Activated CD8-positive, alpha-beta T cell treated with anti-CD3 and anti-CD28 coated beads for 36 hours (primary cell): ENCODE results near the gene ATP2C2. TPM values are rescaled to one million over a fixed set of nuclear protein-coding genes. Genes with fewer than 3 reads are reported as not detected.

Experiments
- ATAC-seq: fragments of 200-7000 bp; cut with Tn5 transposase; one replicate; pipeline ENCODE4 v1.10.0; 2021; ENCODE audit warnings: mild to moderate bottlenecking, moderate library complexity
- CTCF ChIA-PET: fragments of 350-600 bp; sonication (Branson Sonifier 250); formaldehyde crosslinking; loops from one replicate; lab custom pipeline; 2021; ENCODE audit warnings: antibody characterized with exemption; lab: Charles Lee
- POLR2A ChIA-PET: fragments of 350-600 bp; sonication (Branson Sonifier 250); formaldehyde crosslinking; loops from one replicate; lab custom pipeline; 2021; ENCODE audit warnings: antibody characterized with exemption; lab: Charles Lee
- DNase-seq: peaks from one replicate; pipeline ENCODE4 v3.0.0-alpha.2; 2020
- H3K27ac Mint-ChIP-seq: one replicate; pipeline ENCODE4 v1.8.0; 2021; ENCODE audit warnings: mild to moderate bottlenecking, mixed read lengths
- H3K27me3 Mint-ChIP-seq: one replicate; pipeline ENCODE4 v1.8.0; 2021; ENCODE audit warnings: mixed read lengths
- H3K36me3 Mint-ChIP-seq: one replicate; pipeline ENCODE4 v1.8.0; 2021; ENCODE audit warnings: low read depth, mixed read lengths
- H3K4me1 Mint-ChIP-seq: one replicate; pipeline ENCODE4 v1.8.0; 2021; ENCODE audit warnings: low read depth, mixed read lengths
- H3K4me3 Mint-ChIP-seq: one replicate; pipeline ENCODE4 v1.8.0; 2021; ENCODE audit warnings: mild to moderate bottlenecking, moderate library complexity, mixed read lengths
- H3K9me3 Mint-ChIP-seq: one replicate; pipeline ENCODE4 v1.8.0; 2021; ENCODE audit warnings: mixed read lengths
- intact Hi-C: fragments of 100-400 bp; cut with micrococcal nuclease; formaldehyde crosslinking; loops from one replicate; pipeline ENCODE4 v1.10.0; 2022
- total RNA-seq, 2 experiments: library from RNA; stranded (reverse); gene quantifications; one replicate each; pipeline ENCODE4 v1.2.3, GENCODE V29; 2021
- TF ChIP-seq, protein P1 (sequence below): fragments of 200-600 bp; IDR thresholded peaks from one replicate; pipeline ENCODE4 v1.8.0; 2022; ENCODE audit warnings: antibody characterized with exemption, mild to moderate bottlenecking

The ATP2C2 gene
- total RNA-seq, 2 experiments from 2014 or later, result not detected

- DNase-seq (no peak), ATAC-seq (no peak)
- H3K4me1 Mint-ChIP-seq, result no peaks in the 10 kb centered on the region
- no peaks in the 10 kb centered on the region for H3K36me3 Mint-ChIP-seq
- TF ChIP-seq, protein P1, sequence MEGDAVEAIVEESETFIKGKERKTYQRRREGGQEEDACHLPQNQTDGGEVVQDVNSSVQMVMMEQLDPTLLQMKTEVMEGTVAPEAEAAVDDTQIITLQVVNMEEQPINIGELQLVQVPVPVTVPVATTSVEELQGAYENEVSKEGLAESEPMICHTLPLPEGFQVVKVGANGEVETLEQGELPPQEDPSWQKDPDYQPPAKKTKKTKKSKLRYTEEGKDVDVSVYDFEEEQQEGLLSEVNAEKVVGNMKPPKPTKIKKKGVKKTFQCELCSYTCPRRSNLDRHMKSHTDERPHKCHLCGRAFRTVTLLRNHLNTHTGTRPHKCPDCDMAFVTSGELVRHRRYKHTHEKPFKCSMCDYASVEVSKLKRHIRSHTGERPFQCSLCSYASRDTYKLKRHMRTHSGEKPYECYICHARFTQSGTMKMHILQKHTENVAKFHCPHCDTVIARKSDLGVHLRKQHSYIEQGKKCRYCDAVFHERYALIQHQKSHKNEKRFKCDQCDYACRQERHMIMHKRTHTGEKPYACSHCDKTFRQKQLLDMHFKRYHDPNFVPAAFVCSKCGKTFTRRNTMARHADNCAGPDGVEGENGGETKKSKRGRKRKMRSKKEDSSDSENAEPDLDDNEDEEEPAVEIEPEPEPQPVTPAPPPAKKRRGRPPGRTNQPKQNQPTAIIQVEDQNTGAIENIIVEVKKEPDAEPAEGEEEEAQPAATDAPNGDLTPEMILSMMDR, result no peak
- intact Hi-C loops, result no loop called here
- peaks cover 19% of the 10 kb centered on the region for H3K27me3 Mint-ChIP-seq
- POLR2A ChIA-PET, result no interaction called here
- CTCF ChIA-PET, result no interaction called here
- H3K27ac Mint-ChIP-seq, result no peak overlapping the region
- H3K9me3 Mint-ChIP-seq, result no peaks in the 10 kb centered on the region
- no peak overlapping the region for H3K4me3 Mint-ChIP-seq
Observed at GRCh38 chr16:84446084-84446483, 77.7 kb downstream of the ATP2C2 start.

DNA sequence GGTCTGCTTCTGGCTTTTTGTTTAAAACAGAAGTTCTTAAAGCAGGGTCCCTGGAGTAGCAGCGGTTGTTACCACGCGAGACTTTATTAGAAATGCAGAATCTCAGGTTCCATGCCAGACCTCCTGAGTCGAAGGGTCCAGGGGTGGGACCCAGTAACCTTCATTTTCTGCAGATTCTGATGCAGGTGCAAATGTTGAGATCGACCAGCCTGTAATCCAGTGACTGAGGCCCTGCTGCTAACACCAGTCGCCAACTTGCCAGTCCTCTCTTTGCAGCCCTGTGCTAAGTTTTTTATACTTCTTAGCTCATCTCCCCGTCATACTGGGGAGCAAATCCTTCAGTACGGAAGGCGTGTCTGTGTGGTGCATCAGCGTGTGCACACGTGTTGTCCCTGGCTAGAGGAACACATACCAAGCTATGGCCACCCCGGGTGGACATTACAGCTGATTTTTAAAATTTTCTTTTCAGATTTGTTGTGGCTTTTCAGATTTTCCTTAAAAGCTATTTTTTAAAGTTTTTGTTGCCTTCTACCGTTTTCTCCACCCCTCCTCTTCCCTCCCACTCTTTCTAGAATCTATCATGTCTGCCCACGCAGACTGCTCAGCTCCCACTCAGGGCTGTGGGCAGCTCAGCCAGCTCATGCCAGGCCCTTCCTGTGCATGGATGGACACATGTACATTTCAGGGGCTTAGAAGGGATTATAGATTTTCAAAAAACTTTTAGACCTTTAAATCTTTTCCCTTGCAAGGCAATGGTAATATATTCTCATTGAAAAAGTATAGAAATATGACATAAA lies 78.5 kb downstream of the ATP2C2 start:
- Mint-ChIP-seq H3K27me3 (peaks cover 17% of the 10 kb centered on the region), H3K27ac (no peak overlapping the region), H3K36me3 (no peaks in the 10 kb centered on the region), H3K9me3 (no peaks in the 10 kb centered on the region), H3K4me1 (no peaks in the 10 kb centered on the region), H3K4me3 (no peak overlapping the region)
- DNase-seq (no peak), ATAC-seq (no peak)
- POLR2A ChIA-PET, result no interaction called here
- CTCF ChIA-PET, result no interaction called here
- TF ChIP-seq, protein P1, result no peak
- intact Hi-C loops, result no loop called here

- Mint-ChIP-seq H3K4me1 (no peaks in the 10 kb centered on the region), H3K4me3 (no peak overlapping the region), H3K27ac (no peak overlapping the region), H3K36me3 (no peaks in the 10 kb centered on the region), H3K27me3 (peaks cover 9% of the 10 kb centered on the region), H3K9me3 (no peaks in the 10 kb centered on the region)
- ChIA-PET POLR2A (interaction anchor here (1.3 kb wide), 1 partner anchor 29 kb away, joined by 6 read pairs; no protein-coding TSS in a partner anchor), CTCF (interaction anchor here (1.1 kb wide), 1 partner anchor 17 kb away, joined by 3 read pairs; no protein-coding TSS in a partner anchor)
- no peak for DNase-seq
- ATAC-seq, result no peak
- TF ChIP-seq, protein P1, result no peak
- intact Hi-C loops, result no loop called here
Observed at GRCh38 chr16:84448444-84448843, 80.1 kb downstream of the ATP2C2 start.

- intact Hi-C loops, result no loop called here
- H3K27ac Mint-ChIP-seq, result no peak overlapping the region
- TF ChIP-seq, protein P1, result no peak
- no peak for ATAC-seq
- CTCF ChIA-PET, result no interaction called here
- H3K36me3 Mint-ChIP-seq, result no peaks in the 10 kb centered on the region
- DNase-seq, result no peak
- peaks cover 5% of the 10 kb centered on the region for H3K27me3 Mint-ChIP-seq
- POLR2A ChIA-PET, result no interaction called here
- H3K9me3 Mint-ChIP-seq, result no peaks in the 10 kb centered on the region
- H3K4me3 Mint-ChIP-seq, result no peak overlapping the region
- no peaks in the 10 kb centered on the region for H3K4me1 Mint-ChIP-seq
Observed at GRCh38 chr16:84449156-84450140, 81.1 kb downstream of the ATP2C2 start.
